ENCODE data around the gene RNF40. TPM values are rescaled to one million over a fixed set of nuclear protein-coding genes. Genes with fewer than 3 reads are reported as not detected.

The RNF40 gene
- total and polyA plus RNA-seq, 2 of the 8 experiments (the other 6 are each of a cell fraction or from before 2014, with no cell fraction given): 38.5 to 68.7 TPM

- Histone ChIP-seq H3K79me1 (ENCODE audit: low read depth, low read length) (peaks cover under 1% of the 10 kb centered on the region; the same call in 1 of the 2 replicates), H2BK15ac (ENCODE audit: low read length) (no peak overlapping the region), H2BK5ac (ENCODE audit: low read depth, low read length) (no peak overlapping the region), H3K79me2 (ENCODE audit: control insufficient read depth in 1 of 2, insufficient read depth in 2 of 2, low read length in 2 of 2) (peaks cover 0 to 8% of the 10 kb centered on the region in 2 experiments; a peak in 2 of 4 replicates), H3K9ac (replicated peaks in 1 of 4; ENCODE audit: extremely low read depth in 1 of 4, low read depth in 3 of 4, low read length in 3 of 4) (no peak overlapping the region), H4K5ac (ENCODE audit: insufficient read length, low read depth, low read length) (no peak overlapping the region), H2BK12ac (ENCODE audit: low read depth, low read length) (no peak overlapping the region), H2BK120ac (replicated peaks; ENCODE audit: low read depth, low read length) (no peak overlapping the region), H3K27me3 (replicated peaks in 1 of 4; ENCODE audit: control insufficient read depth in 3 of 4, extremely low read depth in 1 of 4, insufficient read depth in 3 of 4, low read length in 3 of 4) (no peaks in the 10 kb centered on the region), H2BK20ac (ENCODE audit: low read length) (no peak overlapping the region), H2AFZ (ENCODE audit: low read length) (no peak overlapping the region), H3K4me1 (replicated peaks in 1 of 4; ENCODE audit: control insufficient read depth in 3 of 4, insufficient read depth in 4 of 4, low read length in 3 of 4) (peaks cover 0 to 6% (median under 1%) of the 10 kb centered on the region in 4 experiments; a peak in 3 of 7 replicates), H3K14ac (ENCODE audit: insufficient read length) (no peak overlapping the region), H4K8ac (ENCODE audit: extremely low read depth, insufficient read depth, low read length) (no peak overlapping the region), H3K9me3 (ENCODE audit: insufficient read depth in 2 of 2, low read depth in 1 of 2, low read length in 1 of 2) (no peaks in the 10 kb centered on the region), H4K20me1 (replicated peaks in 1 of 2; ENCODE audit: control insufficient read depth in 1 of 2, insufficient read depth in 2 of 2, low read length in 2 of 2) (peaks cover 2 to 6% of the 10 kb centered on the region in 2 experiments), H2AK5ac (ENCODE audit: low read depth, low read length) (no peak overlapping the region), H3K23me2 (ENCODE audit: low read depth, low read length) (peaks cover 5% of the 10 kb centered on the region; the same call in 1 of the 2 replicates), H3K4me3 (ENCODE audit: extremely low read depth in 1 of 4, insufficient read depth in 2 of 4, low read depth in 3 of 4, low read length in 4 of 4) (no peak overlapping the region), H3K27ac (ENCODE audit: low read depth, low read length) (no peak overlapping the region), H3K4ac (replicated peaks; ENCODE audit: insufficient read length, low read depth, low read length) (no peak overlapping the region), H3K56ac (replicated peaks; ENCODE audit: insufficient read length, low read depth, low read length) (no peak overlapping the region), H4K91ac (replicated peaks; ENCODE audit: insufficient read length, low read length) (no peak overlapping the region), H3K36me3 (ENCODE audit: control insufficient read depth in 2 of 4, insufficient read depth in 4 of 4, low read length in 3 of 4) (peaks cover 0 to 18% (median 2%) of the 10 kb centered on the region in 4 experiments; a peak in 5 of 8 replicates), H3K18ac (ENCODE audit: extremely low read depth, low read length) (no peak overlapping the region), H3K4me2 (ENCODE audit: insufficient read depth in 1 of 2, low read depth in 2 of 2, low read length in 2 of 2) (no peak overlapping the region), H3K23ac (ENCODE audit: insufficient read length) (no peak overlapping the region)
- ChIA-PET POLR2A (ENCODE audit: partially characterized antibody) (interaction anchor here (0.9 to 1.9 kb wide), 4 partner anchors 14 to 33 kb away, joined by 3 to 6 read pairs (median 4); no protein-coding TSS in a partner anchor), CTCF (ENCODE audit: partially characterized antibody) (no interaction called here)
- DNase-seq (ENCODE audit: low read depth in 1 of 2, low spot score in 2 of 2): no peak
- TF ChIP-seq TBP (IDR thresholded peaks at IDR 0.05; ENCODE audit: low read depth, low read length): no peak
- TF ChIP-seq POLR2A (IDR thresholded peaks at IDR 0.05; ENCODE audit: control extremely low read depth in 1 of 2, low read depth in 2 of 2, low read length in 2 of 2): 0 out of 3 replicates have a peak, but pooled peaks of 1 of the 2 experiments have one; percentile 17
- no peak for FAIRE-seq
- 81% methylated on average over 2 of the region's 2 CpGs; no CpG with 5 or more reads in 1 of the 2 experiments for WGBS, 2 experiments (ENCODE audit: extremely low coverage in 1 of 2, insufficient coverage in 1 of 2, insufficient read length in 1 of 2, insufficient replicate concordance in 2 of 2, low coverage in 1 of 2, low lambda C conversion rate in 2 of 2, missing lambda C conversion rate in 1 of 2)
These were observed 17.0 kb upstream of the RNF40 start for GRCh38 chr16:30745082-30745481.

Measured in H1 (cell line).